Heart right ventricle (tissue), 16 donors: Measurements from ENCODE around the gene ARMH3. TPM values are rescaled to one million over a fixed set of nuclear protein-coding genes. Genes with fewer than 3 reads are reported as not detected.

Experiments
- ATAC-seq, 8 donors: fragments of 200-7000 bp; cut with Tn5 transposase; one replicate each; pipeline ENCODE4 v1.9.1; 2020; ENCODE audit warnings: mild to moderate bottlenecking in 8 of 8, moderate library complexity in 8 of 8, moderate number of reproducible peaks in 1 of 8
- DNase-seq, 2 donors: peaks; one replicate each; pipeline ENCODE4 v3.0.0-alpha.2; 2020
- H3K27ac ChIP-seq, 10 donors: fragments of 200-600 bp; sonication (generic) in 2 of 10; one replicate each; pipeline versions ENCODE4 v1.5.0 to v1.8.0; 2020 to 2022; ENCODE audit warnings: mild to moderate bottlenecking in 3 of 10
- H3K27me3 ChIP-seq, 7 donors: fragments of 200-600 bp; one replicate each; pipeline ENCODE4 v1.8.0; 2021 to 2022; ENCODE audit warnings: mild to moderate bottlenecking in 2 of 7
- H3K36me3 ChIP-seq, 9 donors: fragments of 200-600 bp; sonication (generic) in 1 of 9; one replicate each; pipeline versions ENCODE4 v1.5.0 to v1.8.0; 2020 to 2022; ENCODE audit warnings: mild to moderate bottlenecking in 2 of 9
- H3K4me1 ChIP-seq, 9 donors: fragments of 200-600 bp; sonication (generic) in 1 of 9; one replicate each; pipeline versions ENCODE4 v1.5.0 to v1.8.0; 2020 to 2022; ENCODE audit warnings: mild to moderate bottlenecking in 4 of 9
- H3K4me3 ChIP-seq, 10 donors: fragments of 200-600 bp; sonication (generic) in 2 of 10; one replicate each; pipeline versions ENCODE4 v1.5.0 to v1.8.0; 2020 to 2022; ENCODE audit warnings: mild to moderate bottlenecking in 7 of 10, moderate library complexity in 2 of 10
- H3K9me3 ChIP-seq, 11 donors: fragments of 200-600 bp in 10 of 11; sonication (generic) in 2 of 11; one replicate each; pipeline versions ENCODE4 v1.5.0 to v1.8.0; 2013 to 2022; ENCODE audit warnings: mild to moderate bottlenecking in 2 of 11, control low read depth in 1 of 11, moderate library complexity in 1 of 11
- WGBS, 2 donors: extraction: QIAGEN DNeasy Blood & Tissue Kit; methylation state at CpG; one replicate each; pipeline ENCODE4 v1.1.7; 2013; ENCODE audit warnings: inconsistent platforms in 1 of 2; 5-methylcytosine and 5-hydroxymethylcytosine counted together
- intact Hi-C, 10 donors: fragments of 100-400 bp; cut with DNase I; formaldehyde crosslinking; loops; one replicate each; pipeline versions ENCODE4 v1.11.1 to v1.14.2; 2022
- polyA plus RNA-seq, 2 donors: library from polyadenylated mRNA; stranded (reverse); fragments of 200-250 nt; gene quantifications; one replicate each; pipeline ENCODE4 v1.2.3, GENCODE V29; 2013
- total RNA-seq, 10 donors: library from RNA; stranded (reverse); fragmentation: NEBNext Ultra II Directional in 3 of 10; extraction: Animal tissue kit (Norgen Biotek cat#: 25700) in 3 of 10; gene quantifications; one replicate each; pipeline versions ENCODE4 v1.2.1 to v1.2.4, GENCODE V29; 2021 to 2023
- TF ChIP-seq, protein P1 (sequence below), 9 donors: fragments of 200-600 bp; sonication (generic) in 2 of 9; IDR thresholded peaks; one replicate each; pipeline versions ENCODE4 v1.5.0 to v1.8.0; 2021 to 2022; ENCODE audit warnings: antibody characterized with exemption in 9 of 9, mild to moderate bottlenecking in 5 of 9, moderate library complexity in 1 of 9
- donor health status: Arrhythmogenic right ventricular cardiomyopathy.
- donor health status: ischemic (EF 13 %, LVEDD 7.1; RV severe dilation, severe dysfunction).
- donor health status: healthy with polysubstance abuse.
- donor health status: DM: no; HTN: yes; CAD: no.
- donor health status: DM: no; HTN: no; CAD: no.
- donor health status: ischemic (EF 25% LVEDD 6.9; RV normal size, moderate dysfunction).
- donor health status: ischemic (EF 25% LVEDD 5.7; RV mildly dilated, moderate dysfunction).
- donor health status: healthy.
- donor health status: DM: yes; HTN: yes; CAD: no.
- donor health status: Ischemic cardiomyopathy.
- donor health status: ischemic (EF 35%, LVEDD 5.7; RV mildly dilated, moderate dysfunction).
- donor health status: nonischemic (EF 11% LVEDD 7.7; RV severe dilation, severe dysfunction).
- donor health status: DM: yes; HTN: yes; CAD: no.
- donor health status: PGD.
- donor health status: ischemic (EF 29% LVEDD 5.4; RV normal size, mild dysfunction).
- donor health status: nonischemic (EF 23%, LVEDD 6.1; RV moderate dilation, normal function).

The ARMH3 gene
- total and polyA plus RNA-seq, 12 donors, result 24.1 to 96.8 (median 54.1) TPM

DNA sequence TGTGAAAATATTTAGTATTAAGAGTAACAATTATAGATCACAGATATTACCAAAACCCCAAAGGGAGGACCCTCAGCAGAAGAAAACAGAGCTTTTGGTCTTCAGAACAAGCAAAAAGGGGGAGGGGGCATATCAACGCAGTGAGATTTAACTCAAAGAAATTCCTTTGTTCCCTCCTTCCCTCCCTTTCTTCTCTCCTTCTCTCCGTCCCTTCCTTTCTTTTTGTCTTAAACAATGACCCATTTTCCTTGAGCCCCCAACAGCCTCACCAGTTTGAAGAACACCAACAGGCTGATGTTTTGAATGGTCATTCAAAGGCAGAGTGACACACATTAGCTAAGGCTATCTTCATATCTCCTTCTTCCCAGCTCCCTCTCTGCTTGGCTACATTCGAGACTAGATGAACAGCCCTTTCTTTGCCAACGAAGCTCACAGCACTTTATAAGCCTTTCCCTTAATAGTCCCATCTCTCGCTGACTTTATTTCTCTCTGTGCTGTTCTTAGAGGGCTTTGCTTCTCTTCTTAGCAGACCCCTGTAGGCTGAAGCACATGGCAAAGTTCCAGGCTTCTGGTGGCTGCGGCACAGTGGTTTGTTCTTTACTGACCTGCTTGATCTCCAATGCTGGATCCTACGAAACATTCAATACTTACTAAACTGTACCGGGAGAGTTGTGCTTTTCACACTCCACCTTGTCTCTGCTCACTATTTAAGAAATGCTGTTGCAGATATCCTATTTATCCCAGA, 136.8 kb downstream of the ARMH3 start:
- Histone ChIP-seq H3K4me3 (no peak overlapping the region), H3K9me3 (no peaks in the 10 kb centered on the region), H3K27me3 (no peaks in the 10 kb centered on the region), H3K36me3 (peaks cover 0 to 12% (median 0%) of the 10 kb centered on the region in 9 donors), H3K4me1 (peaks cover 0 to 33% (median 24%) of the 10 kb centered on the region in 9 donors), H3K27ac (peak overlapping the region in 1 of 10 donors; percentile 9)
- TF ChIP-seq, protein P1, sequence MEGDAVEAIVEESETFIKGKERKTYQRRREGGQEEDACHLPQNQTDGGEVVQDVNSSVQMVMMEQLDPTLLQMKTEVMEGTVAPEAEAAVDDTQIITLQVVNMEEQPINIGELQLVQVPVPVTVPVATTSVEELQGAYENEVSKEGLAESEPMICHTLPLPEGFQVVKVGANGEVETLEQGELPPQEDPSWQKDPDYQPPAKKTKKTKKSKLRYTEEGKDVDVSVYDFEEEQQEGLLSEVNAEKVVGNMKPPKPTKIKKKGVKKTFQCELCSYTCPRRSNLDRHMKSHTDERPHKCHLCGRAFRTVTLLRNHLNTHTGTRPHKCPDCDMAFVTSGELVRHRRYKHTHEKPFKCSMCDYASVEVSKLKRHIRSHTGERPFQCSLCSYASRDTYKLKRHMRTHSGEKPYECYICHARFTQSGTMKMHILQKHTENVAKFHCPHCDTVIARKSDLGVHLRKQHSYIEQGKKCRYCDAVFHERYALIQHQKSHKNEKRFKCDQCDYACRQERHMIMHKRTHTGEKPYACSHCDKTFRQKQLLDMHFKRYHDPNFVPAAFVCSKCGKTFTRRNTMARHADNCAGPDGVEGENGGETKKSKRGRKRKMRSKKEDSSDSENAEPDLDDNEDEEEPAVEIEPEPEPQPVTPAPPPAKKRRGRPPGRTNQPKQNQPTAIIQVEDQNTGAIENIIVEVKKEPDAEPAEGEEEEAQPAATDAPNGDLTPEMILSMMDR (IDR thresholded peaks at IDR 0.05), result no peak
- peak in 3 of 8 donors; percentile 56 to 72 (median 58) for ATAC-seq
- intact Hi-C loops, result no loop called here
- no peak for DNase-seq
- WGBS, 2 donors, result 63 to 68% methylated on average over 8 of the region's 8 CpGs

DNA sequence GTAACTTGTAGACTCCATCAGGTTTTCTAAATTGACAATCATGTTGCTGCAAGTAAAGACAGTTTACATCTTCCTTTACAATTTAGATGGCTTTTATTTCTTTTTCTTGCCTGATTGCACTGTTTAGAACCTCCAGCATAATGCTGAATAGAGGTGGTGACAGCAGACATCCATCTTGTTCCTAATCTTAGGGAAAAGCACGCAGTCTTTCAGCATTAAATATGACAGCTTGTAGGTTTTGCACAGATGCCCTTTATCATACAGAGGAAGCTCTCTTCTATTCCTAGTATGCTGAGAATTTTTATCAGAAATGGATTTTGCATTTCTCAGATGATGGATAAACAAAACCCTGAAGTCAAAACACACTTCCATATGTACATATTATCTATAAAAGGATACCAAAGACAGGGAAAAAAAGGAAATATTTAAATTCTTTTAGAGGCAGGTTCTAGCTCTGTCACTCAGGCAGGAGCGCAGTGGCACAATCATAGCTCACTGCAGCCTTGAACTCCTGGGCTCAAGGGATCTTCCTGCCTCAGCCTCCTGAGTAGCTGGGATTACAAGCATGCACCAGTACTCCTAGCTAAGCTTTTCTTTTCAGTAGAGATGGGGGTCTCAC, 143.3 kb downstream of the ARMH3 start:
- TF ChIP-seq, protein P1 (IDR thresholded peaks at IDR 0.05), result no peak
- no peak for ATAC-seq
- no peaks in the 10 kb centered on the region for H3K27me3 ChIP-seq
- H3K4me1 ChIP-seq, result peaks cover 0 to 12% (median 3%) of the 10 kb centered on the region in 9 donors
- no peak for DNase-seq
- intact Hi-C loops, result no loop called here
- H3K27ac ChIP-seq, result no peak overlapping the region
- peaks cover 0 to 40% (median 7%) of the 10 kb centered on the region in 9 donors for H3K36me3 ChIP-seq
- no peak overlapping the region for H3K4me3 ChIP-seq
- H3K9me3 ChIP-seq, result no peaks in the 10 kb centered on the region
- 86 to 91% methylated on average over 2 of the region's 2 CpGs for whole genome bisulfite sequencing, 2 donors

DNA sequence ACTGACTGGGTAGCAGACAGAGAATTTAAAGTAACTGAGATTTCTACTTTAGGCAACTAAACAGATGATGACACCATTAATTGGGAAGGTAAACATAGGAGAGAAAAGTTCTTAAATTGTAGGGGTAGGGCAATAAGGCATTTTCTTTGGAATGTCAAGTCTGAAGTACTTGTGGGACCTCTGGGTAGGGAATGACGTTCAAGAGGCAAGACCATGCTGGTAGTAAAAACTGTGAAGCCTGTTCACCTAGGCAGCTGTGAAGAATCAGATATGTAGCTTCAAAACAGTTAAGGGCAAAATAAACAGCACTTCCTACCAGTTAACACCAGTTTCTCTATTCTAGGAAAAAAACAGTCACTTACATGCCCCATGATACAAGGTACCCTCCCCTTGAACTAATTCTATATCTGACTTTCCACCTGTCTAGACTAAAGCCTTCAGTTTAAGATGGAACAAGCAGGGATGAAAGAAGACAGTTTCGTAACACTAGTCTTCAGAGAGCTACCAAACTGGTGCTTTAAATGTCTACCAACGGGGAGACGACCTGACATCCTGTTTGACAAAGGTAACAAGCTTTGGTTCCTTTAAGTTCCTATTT, 149.3 kb downstream of the ARMH3 start:
- H3K4me3 ChIP-seq, result no peak overlapping the region
- ATAC-seq (no peak), DNase-seq (no peak)
- H3K27ac ChIP-seq, result no peak overlapping the region
- intact Hi-C loops, result no loop called here
- no peaks in the 10 kb centered on the region for H3K27me3 ChIP-seq
- peaks cover 0 to 32% (median 6%) of the 10 kb centered on the region in 9 donors for H3K36me3 ChIP-seq
- WGBS, 2 donors, result 86 to 88% methylated on average over 4 of the region's 4 CpGs
- TF ChIP-seq, protein P1 (IDR thresholded peaks at IDR 0.05), result no peak
- H3K9me3 ChIP-seq, result no peaks in the 10 kb centered on the region
- peaks cover 0 to 28% (median 14%) of the 10 kb centered on the region in 9 donors for H3K4me1 ChIP-seq

DNA sequence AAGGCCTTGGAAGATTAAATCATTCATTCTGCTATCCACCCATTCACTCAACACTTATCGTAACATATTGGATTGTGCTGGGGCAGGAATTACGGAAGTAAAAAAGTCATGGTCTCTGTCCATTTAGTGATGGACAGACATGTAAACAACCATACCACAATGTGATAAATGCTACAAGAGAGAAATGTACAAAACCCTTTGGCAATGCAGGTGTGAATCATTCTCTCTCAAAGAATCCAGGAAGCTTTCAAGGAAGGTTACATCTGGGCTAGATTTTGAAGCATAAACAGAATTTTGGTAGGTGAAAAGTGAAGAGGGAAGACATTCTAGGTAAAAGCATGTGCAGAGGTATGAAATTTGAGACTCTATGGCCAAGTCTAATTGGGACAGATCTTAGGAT, 150.7 kb downstream of the ARMH3 start:
- DNase-seq, result no peak
- no peaks in the 10 kb centered on the region for H3K27me3 ChIP-seq
- TF ChIP-seq, protein P1 (IDR thresholded peaks at IDR 0.05), result no peak
- H3K27ac ChIP-seq, result no peak overlapping the region
- ATAC-seq, result no peak
- H3K4me3 ChIP-seq, result no peak overlapping the region
- peaks cover 0 to 18% (median 0%) of the 10 kb centered on the region in 9 donors for H3K36me3 ChIP-seq
- WGBS, 2 donors, result 96 to 98% methylated on average over 2 of the region's 2 CpGs
- intact Hi-C loops, result no loop called here
- peaks cover 0 to 39% (median 24%) of the 10 kb centered on the region in 9 donors for H3K4me1 ChIP-seq
- no peaks in the 10 kb centered on the region for H3K9me3 ChIP-seq
